ENCODE results near the gene SKAP1.

GRCh38 chr17:48314716-48315115 lies 115.3 kb downstream of the SKAP1 start:
- TF ChIP-seq CTCF (IDR thresholded peaks at IDR 0.05; ENCODE audit: low read length) (no peak), EZH2 (optimal IDR thresholded peaks at IDR 0.05; ENCODE audit: low read depth, low read length) (no peak)
